Spleen (tissue), 7 donors: Measurements from ENCODE around the gene MAB21L3.

Source experiments
- POLR2A ChIP-seq, 3 donors: fragments of 450-650 bp; IDR thresholded peaks; one replicate each; pipeline ENCODE4 v1.5.1; 2017; ENCODE audit warnings: antibody characterized with exemption in 3 of 3, mild to moderate bottlenecking in 1 of 3
- TF ChIP-seq, protein P1 (sequence below), 11 experiments: fragments of 200-600 bp in 7 of 11; fragments of 450-650 bp in 4 of 11; sonication (generic) in 4 of 11; IDR thresholded peaks in 8 of 11; conservative IDR thresholded peaks in 3 of 11; 1 replicate in 7 of 11; 2 replicates in 4 of 11; pipeline versions ENCODE4 v1.4.0 to v1.8.0; 2016 to 2021; ENCODE audit warnings: antibody characterized with exemption in 11 of 11, inconsistent platforms in 4 of 11, mild to moderate bottlenecking in 1 of 11
- donor health status: DM: no; HTN: no; CAD: no; lungs with moderate emphysema.
- donor health status: DM: no; HTN: no; CAD: no.
- donor health status: DM: no; HTN: no; CAD: no.

GRCh38 chr1:116106646-116107045 lies 4.6 kb upstream of the MAB21L3 start:
- TF ChIP-seq, protein P1, sequence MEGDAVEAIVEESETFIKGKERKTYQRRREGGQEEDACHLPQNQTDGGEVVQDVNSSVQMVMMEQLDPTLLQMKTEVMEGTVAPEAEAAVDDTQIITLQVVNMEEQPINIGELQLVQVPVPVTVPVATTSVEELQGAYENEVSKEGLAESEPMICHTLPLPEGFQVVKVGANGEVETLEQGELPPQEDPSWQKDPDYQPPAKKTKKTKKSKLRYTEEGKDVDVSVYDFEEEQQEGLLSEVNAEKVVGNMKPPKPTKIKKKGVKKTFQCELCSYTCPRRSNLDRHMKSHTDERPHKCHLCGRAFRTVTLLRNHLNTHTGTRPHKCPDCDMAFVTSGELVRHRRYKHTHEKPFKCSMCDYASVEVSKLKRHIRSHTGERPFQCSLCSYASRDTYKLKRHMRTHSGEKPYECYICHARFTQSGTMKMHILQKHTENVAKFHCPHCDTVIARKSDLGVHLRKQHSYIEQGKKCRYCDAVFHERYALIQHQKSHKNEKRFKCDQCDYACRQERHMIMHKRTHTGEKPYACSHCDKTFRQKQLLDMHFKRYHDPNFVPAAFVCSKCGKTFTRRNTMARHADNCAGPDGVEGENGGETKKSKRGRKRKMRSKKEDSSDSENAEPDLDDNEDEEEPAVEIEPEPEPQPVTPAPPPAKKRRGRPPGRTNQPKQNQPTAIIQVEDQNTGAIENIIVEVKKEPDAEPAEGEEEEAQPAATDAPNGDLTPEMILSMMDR (IDR thresholded peaks at IDR 0.05 in 8 of 11, conservative IDR thresholded peaks at IDR 0.05 in 3 of 11) = no peak
- TF ChIP-seq POLR2A (IDR thresholded peaks at IDR 0.05) = no peak
